ENCODE data around the gene MCF2L. TPM values are rescaled to one million over a fixed set of nuclear protein-coding genes. Genes with fewer than 3 reads are reported as not detected.

Gene MCF2L
- total and polyA plus RNA-seq, 2 experiments from 2014 or later, result 4.8 to 25.6 TPM

DNA sequence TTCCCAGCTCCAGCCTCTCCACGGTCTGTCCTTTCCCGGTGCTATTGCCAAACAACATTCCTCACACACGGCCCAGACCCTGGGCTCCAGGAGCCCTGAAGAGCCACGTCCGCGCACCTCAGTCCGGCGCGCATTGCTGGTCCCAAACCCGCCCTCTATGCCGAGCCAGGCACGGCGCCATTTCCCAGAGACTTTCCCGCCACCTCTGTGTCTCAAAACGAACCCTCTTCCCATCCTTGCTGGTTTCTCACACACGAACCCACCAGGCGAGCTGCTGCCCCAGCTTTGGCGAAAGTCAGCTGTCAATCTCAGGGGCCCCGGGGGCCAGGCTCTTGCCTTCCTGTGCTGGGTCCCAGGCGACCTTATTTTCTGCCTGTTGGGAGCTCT is 108.5 kb downstream of the MCF2L start (continued):
- TF ChIP-seq, protein P1, sequence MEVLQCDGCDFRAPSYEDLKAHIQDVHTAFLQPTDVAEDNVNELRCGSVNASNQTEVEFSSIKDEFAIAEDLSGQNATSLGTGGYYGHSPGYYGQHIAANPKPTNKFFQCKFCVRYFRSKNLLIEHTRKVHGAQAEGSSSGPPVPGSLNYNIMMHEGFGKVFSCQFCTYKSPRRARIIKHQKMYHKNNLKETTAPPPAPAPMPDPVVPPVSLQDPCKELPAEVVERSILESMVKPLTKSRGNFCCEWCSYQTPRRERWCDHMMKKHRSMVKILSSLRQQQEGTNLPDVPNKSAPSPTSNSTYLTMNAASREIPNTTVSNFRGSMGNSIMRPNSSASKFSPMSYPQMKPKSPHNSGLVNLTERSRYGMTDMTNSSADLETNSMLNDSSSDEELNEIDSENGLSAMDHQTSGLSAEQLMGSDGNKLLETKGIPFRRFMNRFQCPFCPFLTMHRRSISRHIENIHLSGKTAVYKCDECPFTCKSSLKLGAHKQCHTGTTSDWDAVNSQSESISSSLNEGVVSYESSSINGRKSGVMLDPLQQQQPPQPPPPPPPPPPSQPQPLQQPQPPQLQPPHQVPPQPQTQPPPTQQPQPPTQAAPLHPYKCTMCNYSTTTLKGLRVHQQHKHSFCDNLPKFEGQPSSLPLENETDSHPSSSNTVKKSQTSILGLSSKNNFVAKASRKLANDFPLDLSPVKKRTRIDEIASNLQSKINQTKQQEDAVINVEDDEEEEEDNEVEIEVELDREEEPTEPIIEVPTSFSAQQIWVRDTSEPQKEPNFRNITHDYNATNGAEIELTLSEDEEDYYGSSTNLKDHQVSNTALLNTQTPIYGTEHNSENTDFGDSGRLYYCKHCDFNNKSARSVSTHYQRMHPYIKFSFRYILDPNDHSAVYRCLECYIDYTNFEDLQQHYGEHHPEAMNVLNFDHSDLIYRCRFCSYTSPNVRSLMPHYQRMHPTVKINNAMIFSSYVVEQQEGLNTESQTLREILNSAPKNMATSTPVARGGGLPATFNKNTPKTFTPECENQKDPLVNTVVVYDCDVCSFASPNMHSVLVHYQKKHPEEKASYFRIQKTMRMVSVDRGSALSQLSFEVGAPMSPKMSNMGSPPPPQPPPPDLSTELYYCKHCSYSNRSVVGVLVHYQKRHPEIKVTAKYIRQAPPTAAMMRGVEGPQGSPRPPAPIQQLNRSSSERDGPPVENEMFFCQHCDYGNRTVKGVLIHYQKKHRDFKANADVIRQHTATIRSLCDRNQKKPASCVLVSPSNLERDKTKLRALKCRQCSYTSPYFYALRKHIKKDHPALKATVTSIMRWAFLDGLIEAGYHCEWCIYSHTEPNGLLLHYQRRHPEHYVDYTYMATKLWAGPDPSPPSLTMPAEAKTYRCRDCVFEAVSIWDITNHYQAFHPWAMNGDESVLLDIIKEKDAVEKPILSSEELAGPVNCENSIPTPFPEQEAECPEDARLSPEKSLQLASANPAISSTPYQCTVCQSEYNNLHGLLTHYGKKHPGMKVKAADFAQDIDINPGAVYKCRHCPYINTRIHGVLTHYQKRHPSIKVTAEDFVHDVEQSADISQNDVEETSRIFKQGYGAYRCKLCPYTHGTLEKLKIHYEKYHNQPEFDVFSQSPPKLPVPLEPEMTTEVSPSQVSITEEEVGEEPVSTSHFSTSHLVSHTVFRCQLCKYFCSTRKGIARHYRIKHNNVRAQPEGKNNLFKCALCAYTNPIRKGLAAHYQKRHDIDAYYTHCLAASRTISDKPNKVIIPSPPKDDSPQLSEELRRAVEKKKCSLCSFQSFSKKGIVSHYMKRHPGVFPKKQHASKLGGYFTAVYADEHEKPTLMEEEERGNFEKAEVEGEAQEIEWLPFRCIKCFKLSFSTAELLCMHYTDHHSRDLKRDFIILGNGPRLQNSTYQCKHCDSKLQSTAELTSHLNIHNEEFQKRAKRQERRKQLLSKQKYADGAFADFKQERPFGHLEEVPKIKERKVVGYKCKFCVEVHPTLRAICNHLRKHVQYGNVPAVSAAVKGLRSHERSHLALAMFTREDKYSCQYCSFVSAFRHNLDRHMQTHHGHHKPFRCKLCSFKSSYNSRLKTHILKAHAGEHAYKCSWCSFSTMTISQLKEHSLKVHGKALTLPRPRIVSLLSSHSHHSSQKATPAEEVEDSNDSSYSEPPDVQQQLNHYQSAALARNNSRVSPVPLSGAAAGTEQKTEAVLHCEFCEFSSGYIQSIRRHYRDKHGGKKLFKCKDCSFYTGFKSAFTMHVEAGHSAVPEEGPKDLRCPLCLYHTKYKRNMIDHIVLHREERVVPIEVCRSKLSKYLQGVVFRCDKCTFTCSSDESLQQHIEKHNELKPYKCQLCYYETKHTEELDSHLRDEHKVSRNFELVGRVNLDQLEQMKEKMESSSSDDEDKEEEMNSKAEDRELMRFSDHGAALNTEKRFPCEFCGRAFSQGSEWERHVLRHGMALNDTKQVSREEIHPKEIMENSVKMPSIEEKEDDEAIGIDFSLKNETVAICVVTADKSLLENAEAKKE (CRISPR knock-in tag; IDR thresholded peaks at IDR 0.05), result no peak
- TF ChIP-seq ETS1 (IDR thresholded peaks at IDR 0.05), result no peak
- no peak for TF ChIP-seq POLR2AphosphoS5 (IDR thresholded peaks at IDR 0.05; ENCODE audit: low read depth)
- TF ChIP-seq, protein P2, sequence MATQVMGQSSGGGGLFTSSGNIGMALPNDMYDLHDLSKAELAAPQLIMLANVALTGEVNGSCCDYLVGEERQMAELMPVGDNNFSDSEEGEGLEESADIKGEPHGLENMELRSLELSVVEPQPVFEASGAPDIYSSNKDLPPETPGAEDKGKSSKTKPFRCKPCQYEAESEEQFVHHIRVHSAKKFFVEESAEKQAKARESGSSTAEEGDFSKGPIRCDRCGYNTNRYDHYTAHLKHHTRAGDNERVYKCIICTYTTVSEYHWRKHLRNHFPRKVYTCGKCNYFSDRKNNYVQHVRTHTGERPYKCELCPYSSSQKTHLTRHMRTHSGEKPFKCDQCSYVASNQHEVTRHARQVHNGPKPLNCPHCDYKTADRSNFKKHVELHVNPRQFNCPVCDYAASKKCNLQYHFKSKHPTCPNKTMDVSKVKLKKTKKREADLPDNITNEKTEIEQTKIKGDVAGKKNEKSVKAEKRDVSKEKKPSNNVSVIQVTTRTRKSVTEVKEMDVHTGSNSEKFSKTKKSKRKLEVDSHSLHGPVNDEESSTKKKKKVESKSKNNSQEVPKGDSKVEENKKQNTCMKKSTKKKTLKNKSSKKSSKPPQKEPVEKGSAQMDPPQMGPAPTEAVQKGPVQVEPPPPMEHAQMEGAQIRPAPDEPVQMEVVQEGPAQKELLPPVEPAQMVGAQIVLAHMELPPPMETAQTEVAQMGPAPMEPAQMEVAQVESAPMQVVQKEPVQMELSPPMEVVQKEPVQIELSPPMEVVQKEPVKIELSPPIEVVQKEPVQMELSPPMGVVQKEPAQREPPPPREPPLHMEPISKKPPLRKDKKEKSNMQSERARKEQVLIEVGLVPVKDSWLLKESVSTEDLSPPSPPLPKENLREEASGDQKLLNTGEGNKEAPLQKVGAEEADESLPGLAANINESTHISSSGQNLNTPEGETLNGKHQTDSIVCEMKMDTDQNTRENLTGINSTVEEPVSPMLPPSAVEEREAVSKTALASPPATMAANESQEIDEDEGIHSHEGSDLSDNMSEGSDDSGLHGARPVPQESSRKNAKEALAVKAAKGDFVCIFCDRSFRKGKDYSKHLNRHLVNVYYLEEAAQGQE (IDR thresholded peaks at IDR 0.05; ENCODE audit: unreplicated experiment), result no peak
- no peak for TF ChIP-seq STAT1 (IDR thresholded peaks at IDR 0.05; ENCODE audit: unreplicated experiment)
